Breast epithelium (tissue), 4 donors: ENCODE measurements around the gene BRMS1L. TPM values are rescaled to one million over a fixed set of nuclear protein-coding genes. Genes with fewer than 3 reads are reported as not detected.
"Not testable (repeated sequence)": the region's sequence is repeated elsewhere in the genome, so short reads cannot be mapped to it uniquely, and the experiment has no call there.

Source experiments
- DNase-seq, 2 donors: peaks; one replicate each; pipeline ENCODE4 v3.0.0-alpha.2; 2019; ENCODE audit warnings: low spot score in 2 of 2
- H3K27ac ChIP-seq, 2 donors: fragments of 200-600 bp; sonication (generic) in 1 of 2; one replicate each; pipeline ENCODE4 v1.5.1; 2016 to 2019; ENCODE audit warnings: mild to moderate bottlenecking in 1 of 2
- H3K27me3 ChIP-seq, 2 donors: fragments of 200-600 bp; sonication (generic) in 1 of 2; one replicate each; pipeline versions ENCODE4 v1.5.1 to v1.6.0; 2017 to 2019; ENCODE audit warnings: control low read depth in 1 of 2, mild to moderate bottlenecking in 1 of 2
- H3K36me3 ChIP-seq: fragments of 200-600 bp; one replicate; pipeline ENCODE4 v1.5.1; 2019
- H3K4me1 ChIP-seq, 2 donors: fragments of 200-600 bp; sonication (generic); one replicate each; pipeline ENCODE4 v1.5.1; 2016 to 2019; ENCODE audit warnings: control low read depth in 1 of 2
- H3K4me3 ChIP-seq, 3 donors: fragments of 200-600 bp; sonication (generic); 1 replicate in 2 of 3; 2 replicates in 1 of 3; pipeline ENCODE4 v1.5.1; 2016 to 2019; ENCODE audit warnings: mild to moderate bottlenecking in 3 of 3, moderate library complexity in 2 of 3
- H3K9me3 ChIP-seq, 2 donors: fragments of 200-600 bp; sonication (generic) in 1 of 2; one replicate each; pipeline ENCODE4 v1.5.1; 2016 to 2019; ENCODE audit warnings: control low read depth in 1 of 2
- CTCF ChIP-seq, 3 donors: fragments of 450-650 bp; IDR thresholded peaks; one replicate each; pipeline ENCODE4 v1.5.1; 2016 to 2017; ENCODE audit warnings: antibody characterized with exemption in 3 of 3, mild to moderate bottlenecking in 3 of 3, moderate library complexity in 3 of 3
- POLR2A ChIP-seq: fragments of 450-650 bp; IDR thresholded peaks from one replicate; pipeline ENCODE4 v1.6.1; 2016; ENCODE audit warnings: antibody characterized with exemption, mild to moderate bottlenecking, moderate library complexity
- POLR2AphosphoS5 ChIP-seq, 3 donors: sonication (generic); formaldehyde crosslinking; IDR thresholded peaks; one replicate each; pipeline ENCODE4 v1.6.1; 2017; ENCODE audit warnings: antibody characterized with exemption in 3 of 3
- intact Hi-C: fragments of 100-400 bp; cut with DNase I; formaldehyde crosslinking; loops from one replicate; pipeline ENCODE4 v1.15.1; 2023; ENCODE audit warnings: low total_unique reads
- total RNA-seq, 3 donors: library from RNA; depleted of rRNA; stranded (reverse); fragments of >200 nt; gene quantifications; one replicate each; pipeline ENCODE4 v1.1.0, GENCODE V29; 2016

BRMS1L gene
- total RNA-seq, 3 donors from 2014 or later = 5.9 to 9.1 (median 7.5) TPM

DNA sequence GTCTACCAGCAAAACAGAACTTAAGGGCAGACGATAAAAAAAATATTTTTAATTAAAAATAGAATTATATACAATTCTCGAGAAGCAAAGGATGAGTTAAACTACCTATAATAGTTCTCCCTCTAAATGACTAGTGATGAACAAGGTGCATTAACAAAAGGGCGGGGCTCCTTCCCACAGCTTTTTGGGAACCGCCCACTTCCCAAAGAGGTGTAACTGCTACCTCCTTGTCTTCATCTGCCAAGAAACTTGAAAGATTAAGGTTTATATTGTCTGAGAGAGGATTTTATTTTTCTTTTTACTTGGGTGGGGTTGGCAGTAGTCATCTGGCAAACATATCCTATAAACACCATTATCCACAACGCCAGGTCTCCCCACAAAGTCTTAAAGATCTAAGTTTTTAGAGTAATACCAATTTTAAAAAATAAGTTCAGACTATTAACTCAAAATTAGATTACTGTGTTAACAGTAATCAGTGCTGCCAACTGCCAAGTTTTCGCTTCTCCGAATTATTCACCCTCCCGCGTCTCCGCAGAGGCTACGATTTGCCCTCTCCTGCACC, 18.0 kb upstream of the BRMS1L start:
- Histone ChIP-seq H3K4me3 (peak overlapping the region; percentile 68 to 78 (median 78)), H3K36me3 (no peaks in the 10 kb centered on the region), H3K4me1 (no peaks in the 10 kb centered on the region), H3K27ac (peak overlapping the region; percentile 92 to 94), H3K9me3 (no peaks in the 10 kb centered on the region), H3K27me3 (no peaks in the 10 kb centered on the region)
- intact Hi-C loops = no loop called here
- TF ChIP-seq CTCF (IDR thresholded peaks at IDR 0.05) (no peak), POLR2AphosphoS5 (IDR thresholded peaks at IDR 0.05) (no peak), POLR2A (no peak)
- peak in 1 of 2 donors; percentile 50 for DNase-seq

- intact Hi-C loops, H3K27me3 ChIP-seq, H3K4me1 ChIP-seq, H3K9me3 ChIP-seq, H3K36me3 ChIP-seq: not testable (repeated sequence)
- Histone ChIP-seq H3K27ac (peak within 1 kb of the TSS; percentile 92 to 94), H3K4me3 (peak within 1 kb of the TSS; percentile 68 to 78 (median 78))
- DNase-seq = peak; percentile 89 to 93
- TF ChIP-seq POLR2AphosphoS5 (IDR thresholded peaks at IDR 0.05) = peak; percentile 62 to 87 (median 64)
- peak; percentile 64 for TF ChIP-seq POLR2A
- TF ChIP-seq CTCF (IDR thresholded peaks at IDR 0.05) = peak; percentile 17 to 63 (median 49)
Measured at GRCh38 chr14:35808638-35809563, 17.2 kb upstream of the BRMS1L start, which contains the start of gene RALGAPA1. Gene RALGAPA1 (minus strand): TSS chr14:35809295. CDS start chr14:35808835, 460 bp downstream.

GRCh38 chr14:35809597-35809996, 16.5 kb upstream of the BRMS1L start:
- no peaks in the 10 kb centered on the region for H3K36me3 ChIP-seq

DNA sequence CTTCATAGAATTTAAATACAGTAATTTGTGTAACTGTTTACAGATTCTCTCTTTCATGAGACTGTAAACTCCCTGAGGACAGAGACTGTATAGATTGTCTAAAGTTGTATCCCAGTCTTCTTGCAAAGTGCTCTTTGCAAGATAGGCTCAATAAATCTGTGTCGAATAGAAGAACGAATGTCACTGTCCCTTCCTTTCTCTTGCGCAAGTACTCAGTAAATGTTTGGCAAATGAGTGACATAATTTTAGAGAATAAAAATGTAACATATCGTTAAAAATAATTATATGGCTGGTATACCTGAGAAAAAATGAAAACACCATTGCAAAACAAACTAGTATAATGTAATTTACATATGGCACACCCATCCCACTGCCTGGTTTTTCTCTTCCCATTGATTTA, 15.2 kb upstream of the BRMS1L start:
- Histone ChIP-seq H3K4me1 (no peaks in the 10 kb centered on the region), H3K36me3 (no peaks in the 10 kb centered on the region), H3K27ac (no peak overlapping the region), H3K4me3 (no peak overlapping the region), H3K27me3 (no peaks in the 10 kb centered on the region), H3K9me3 (no peaks in the 10 kb centered on the region)
- intact Hi-C loops = no loop called here
- no peak for DNase-seq
- TF ChIP-seq CTCF (IDR thresholded peaks at IDR 0.05) (no peak), POLR2A (no peak), POLR2AphosphoS5 (IDR thresholded peaks at IDR 0.05) (no peak)

More at GRCh38 chr14:35809597-35809996, 16.5 kb upstream of the BRMS1L start:
- peak overlapping the region; percentile 68 to 78 (median 78) for H3K4me3 ChIP-seq
- H3K9me3 ChIP-seq = no peaks in the 10 kb centered on the region
- DNase-seq = no peak
- TF ChIP-seq CTCF (IDR thresholded peaks at IDR 0.05) = no peak
- TF ChIP-seq POLR2AphosphoS5 (IDR thresholded peaks at IDR 0.05) = no peak
- H3K27me3 ChIP-seq = no peaks in the 10 kb centered on the region
- H3K27ac ChIP-seq = peak overlapping the region; percentile 92 to 94
- intact Hi-C loops = no loop called here
- no peaks in the 10 kb centered on the region for H3K4me1 ChIP-seq
